Activated CD8-positive, alpha-beta memory T cell treated with anti-CD3 and anti-CD28 coated beads for 24 hours (primary cell): ENCODE results near the gene POMC.
"Not testable (repeated sequence)": the region's sequence is repeated elsewhere in the genome, so short reads cannot be mapped to it uniquely, and the experiment has no call there.

Experiments used
- DNase-seq: peaks from one replicate; pipeline ENCODE4 v3.0.0-alpha.2; 2020

Gene POMC

GRCh38 chr2:25176138-25176537 is 7.8 kb upstream of the POMC start:
- no peak for DNase-seq

GRCh38 chr2:25174192-25174861 is 5.9 kb upstream of the POMC start:
- no peak for DNase-seq

GRCh38 chr2:25173719-25174118 is 5.3 kb upstream of the POMC start:
- no peak for DNase-seq

GRCh38 chr2:25170888-25171287 is 2.5 kb upstream of the POMC start:
- DNase-seq: no peak

GRCh38 chr2:25169073-25169470 is 692 bp upstream of the POMC start:
- no peak for DNase-seq

- peak; percentile 73 for DNase-seq
These were observed 2.1 kb downstream of the POMC start for GRCh38 chr2:25165992-25166875.

- DNase-seq: no peak
These were observed 3.8 kb downstream of the POMC start for GRCh38 chr2:25164561-25164960.

GRCh38 chr2:25162061-25162460 is 6.3 kb downstream of the POMC start:
- not testable (repeated sequence) for DNase-seq

- peak; percentile 91 for DNase-seq
These were observed 7.2 kb downstream of the POMC start for GRCh38 chr2:25161055-25161781.

- DNase-seq: no peak
These were observed 8.0 kb downstream of the POMC start for GRCh38 chr2:25160376-25160775.

- no peak for DNase-seq
These were observed 8.4 kb downstream of the POMC start for GRCh38 chr2:25159949-25160348.

- no peak for DNase-seq
These were observed 10.1 kb downstream of the POMC start for GRCh38 chr2:25158096-25158852.

- no peak for DNase-seq
These were observed 13.0 kb downstream of the POMC start for GRCh38 chr2:25155401-25155800.

GRCh38 chr2:25151718-25152117 is 16.7 kb downstream of the POMC start:
- no peak for DNase-seq

- DNase-seq: not testable (repeated sequence)
These were observed 17.4 kb downstream of the POMC start for GRCh38 chr2:25150993-25151392.

- DNase-seq: no peak
These were observed 18.7 kb downstream of the POMC start for GRCh38 chr2:25149646-25150045.

GRCh38 chr2:25146896-25147295 is 21.5 kb downstream of the POMC start:
- DNase-seq: no peak

GRCh38 chr2:25145803-25146202 is 22.6 kb downstream of the POMC start:
- DNase-seq: no peak

GRCh38 chr2:25141120-25141519 is 27.3 kb downstream of the POMC start:
- no peak for DNase-seq

GRCh38 chr2:25140535-25140934 is 27.8 kb downstream of the POMC start:
- DNase-seq: not testable (repeated sequence)

- DNase-seq: no peak
These were observed 35.7 kb downstream of the POMC start for GRCh38 chr2:25132693-25133092.

- no peak for DNase-seq
These were observed 36.1 kb downstream of the POMC start for GRCh38 chr2:25132299-25132635.
